Vagina (tissue), 2 donors: ENCODE measurements around the gene IL33.

Experiments used
- POLR2A ChIP-seq, 2 donors: fragments of 450-650 bp; IDR thresholded peaks; one replicate each; pipeline ENCODE4 v1.6.1; 2017; ENCODE audit warnings: antibody characterized with exemption in 2 of 2, mild to moderate bottlenecking in 2 of 2, moderate library complexity in 2 of 2
- TF ChIP-seq, protein P1 (sequence below), 3 experiments: fragments of 450-650 bp in 2 of 3; fragments of 200-600 bp in 1 of 3; sonication (generic) in 1 of 3; IDR thresholded peaks; one replicate each; pipeline ENCODE4 v1.5.1; 2017 to 2019; ENCODE audit warnings: antibody characterized with exemption in 3 of 3, mild to moderate bottlenecking in 2 of 3, moderate library complexity in 2 of 3

DNA sequence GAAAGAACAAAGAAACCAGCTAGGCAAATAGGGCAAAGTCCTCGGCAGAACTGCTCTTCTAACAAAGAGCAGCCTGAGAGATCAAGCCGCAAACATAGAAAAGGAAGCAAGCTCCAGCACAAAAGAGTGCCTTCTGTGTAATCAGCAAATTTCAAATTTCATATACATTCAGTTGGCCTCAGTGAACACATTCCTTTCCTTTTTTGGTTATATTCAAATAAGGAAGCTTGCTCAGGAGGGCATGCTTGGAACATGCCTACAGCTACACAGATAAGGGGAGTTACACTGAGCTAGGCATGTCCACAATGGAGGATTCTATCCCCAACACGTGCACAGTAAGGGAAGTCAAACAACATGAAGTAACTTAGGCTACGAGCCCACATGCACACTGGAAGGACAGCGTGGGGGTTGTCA lies 23.4 kb downstream of the IL33 start:
- TF ChIP-seq, protein P1, sequence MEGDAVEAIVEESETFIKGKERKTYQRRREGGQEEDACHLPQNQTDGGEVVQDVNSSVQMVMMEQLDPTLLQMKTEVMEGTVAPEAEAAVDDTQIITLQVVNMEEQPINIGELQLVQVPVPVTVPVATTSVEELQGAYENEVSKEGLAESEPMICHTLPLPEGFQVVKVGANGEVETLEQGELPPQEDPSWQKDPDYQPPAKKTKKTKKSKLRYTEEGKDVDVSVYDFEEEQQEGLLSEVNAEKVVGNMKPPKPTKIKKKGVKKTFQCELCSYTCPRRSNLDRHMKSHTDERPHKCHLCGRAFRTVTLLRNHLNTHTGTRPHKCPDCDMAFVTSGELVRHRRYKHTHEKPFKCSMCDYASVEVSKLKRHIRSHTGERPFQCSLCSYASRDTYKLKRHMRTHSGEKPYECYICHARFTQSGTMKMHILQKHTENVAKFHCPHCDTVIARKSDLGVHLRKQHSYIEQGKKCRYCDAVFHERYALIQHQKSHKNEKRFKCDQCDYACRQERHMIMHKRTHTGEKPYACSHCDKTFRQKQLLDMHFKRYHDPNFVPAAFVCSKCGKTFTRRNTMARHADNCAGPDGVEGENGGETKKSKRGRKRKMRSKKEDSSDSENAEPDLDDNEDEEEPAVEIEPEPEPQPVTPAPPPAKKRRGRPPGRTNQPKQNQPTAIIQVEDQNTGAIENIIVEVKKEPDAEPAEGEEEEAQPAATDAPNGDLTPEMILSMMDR (IDR thresholded peaks at IDR 0.05), result no peak
- no peak for TF ChIP-seq POLR2A (IDR thresholded peaks at IDR 0.05)
